Thoracic aorta (tissue), 2 donors: ENCODE results near the gene VWA5B1. TPM values are rescaled to one million over a fixed set of nuclear protein-coding genes. Genes with fewer than 3 reads are reported as not detected.

ENCODE experiments used
- ATAC-seq: fragments of 150-250 bp; one replicate; pipeline ENCODE4 v1.8.0; 2017; ENCODE audit warnings: low read depth; ENCODE audit not compliant: insufficient number of reproducible peaks, low FRiP score
- DNase-seq: peaks from one replicate; pipeline ENCODE4 v3.0.0-alpha.2; 2020; ENCODE audit warnings: low spot score
- H3K27ac ChIP-seq, 2 donors: fragments of 200-600 bp; sonication (generic); 1 replicate in 1 of 2; 2 replicates in 1 of 2; pipeline ENCODE4 v1.5.1; 2016; ENCODE audit warnings: mild to moderate bottlenecking in 2 of 2, moderate library complexity in 2 of 2
- H3K27me3 ChIP-seq: fragments of 200-600 bp; sonication (generic); replicated peaks from 2 replicates; pipeline ENCODE4 v1.6.0; 2016; ENCODE audit warnings: mild to moderate bottlenecking; ENCODE audit not compliant: insufficient read depth
- H3K36me3 ChIP-seq: fragments of 200-600 bp; sonication (generic); one replicate; pipeline ENCODE4 v1.5.1; 2016
- H3K4me1 ChIP-seq, 2 donors: fragments of 200-600 bp; sonication (generic); 1 replicate in 1 of 2; 2 replicates in 1 of 2; pipeline versions ENCODE4 v1.5.1 to v1.6.0; 2016; ENCODE audit warnings: low read depth in 2 of 2, mild to moderate bottlenecking in 1 of 2; ENCODE audit not compliant: control insufficient read depth in 1 of 2
- H3K4me3 ChIP-seq: fragments of 200-600 bp; sonication (generic); 2 replicates; pipeline ENCODE4 v1.5.1; 2016; ENCODE audit warnings: mild to moderate bottlenecking
- H3K9me3 ChIP-seq: fragments of 200-600 bp; sonication (generic); 2 replicates; pipeline ENCODE4 v1.5.1; 2016
- total RNA-seq, 2 donors: library from RNA; depleted of rRNA; stranded (reverse); fragments of >200 nt; gene quantifications; one replicate each; pipeline versions ENCODE4 v1.1.0 to v1.2.3, GENCODE V29; 2016
- TF ChIP-seq, protein P1 (sequence below): fragments of 200-600 bp; sonication (generic); IDR thresholded peaks from one replicate; pipeline ENCODE4 v1.5.1; 2019; ENCODE audit warnings: antibody characterized with exemption

The VWA5B1 gene
- total RNA-seq, 2 donors from 2014 or later = not detected

DNA sequence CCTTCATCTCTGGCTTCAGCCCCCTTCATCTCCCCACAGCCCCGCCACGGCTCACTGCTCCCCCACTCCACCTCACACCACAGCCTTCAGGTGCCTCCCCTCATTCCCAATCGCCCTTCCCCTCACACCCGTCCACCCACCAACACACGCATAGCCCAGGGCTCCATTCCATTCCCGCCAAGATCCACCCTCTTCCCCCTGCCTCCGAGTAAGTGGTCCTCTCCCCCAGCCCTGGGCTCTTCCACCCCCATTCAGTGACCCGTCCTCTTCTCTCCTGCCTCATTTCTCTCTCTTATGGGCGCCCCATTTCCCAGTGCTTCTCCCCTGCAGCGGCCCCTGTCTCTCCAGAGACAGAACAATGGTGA lies 53.2 kb downstream of the VWA5B1 start:
- Histone ChIP-seq H3K4me3 (no peak overlapping the region), H3K4me1 (no peaks in the 10 kb centered on the region), H3K9me3 (no peaks in the 10 kb centered on the region), H3K36me3 (no peaks in the 10 kb centered on the region), H3K27me3 (peaks cover 4% of the 10 kb centered on the region), H3K27ac (no peak overlapping the region)
- DNase-seq = no peak
- TF ChIP-seq, protein P1, sequence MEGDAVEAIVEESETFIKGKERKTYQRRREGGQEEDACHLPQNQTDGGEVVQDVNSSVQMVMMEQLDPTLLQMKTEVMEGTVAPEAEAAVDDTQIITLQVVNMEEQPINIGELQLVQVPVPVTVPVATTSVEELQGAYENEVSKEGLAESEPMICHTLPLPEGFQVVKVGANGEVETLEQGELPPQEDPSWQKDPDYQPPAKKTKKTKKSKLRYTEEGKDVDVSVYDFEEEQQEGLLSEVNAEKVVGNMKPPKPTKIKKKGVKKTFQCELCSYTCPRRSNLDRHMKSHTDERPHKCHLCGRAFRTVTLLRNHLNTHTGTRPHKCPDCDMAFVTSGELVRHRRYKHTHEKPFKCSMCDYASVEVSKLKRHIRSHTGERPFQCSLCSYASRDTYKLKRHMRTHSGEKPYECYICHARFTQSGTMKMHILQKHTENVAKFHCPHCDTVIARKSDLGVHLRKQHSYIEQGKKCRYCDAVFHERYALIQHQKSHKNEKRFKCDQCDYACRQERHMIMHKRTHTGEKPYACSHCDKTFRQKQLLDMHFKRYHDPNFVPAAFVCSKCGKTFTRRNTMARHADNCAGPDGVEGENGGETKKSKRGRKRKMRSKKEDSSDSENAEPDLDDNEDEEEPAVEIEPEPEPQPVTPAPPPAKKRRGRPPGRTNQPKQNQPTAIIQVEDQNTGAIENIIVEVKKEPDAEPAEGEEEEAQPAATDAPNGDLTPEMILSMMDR = no peak
- no peak for ATAC-seq

DNA sequence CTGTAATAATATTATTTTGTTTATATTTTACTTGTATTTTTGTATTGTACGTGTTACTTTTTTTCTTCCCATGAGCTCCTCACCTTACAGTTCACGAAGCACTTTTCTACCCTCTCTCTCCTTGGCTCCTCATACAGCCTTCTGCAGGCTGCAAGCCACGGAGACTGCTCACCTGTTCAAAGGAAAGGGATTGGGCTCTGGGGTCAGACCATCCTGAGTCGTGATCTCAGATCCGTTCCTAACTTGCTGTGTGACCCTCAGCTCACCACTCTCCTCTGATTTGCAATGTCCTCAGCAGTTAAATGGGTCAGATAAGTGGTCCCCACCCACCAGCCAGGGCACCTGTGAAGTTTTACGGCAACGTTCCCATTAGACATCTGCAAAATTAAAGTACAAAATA lies 54.1 kb downstream of the VWA5B1 start:
- Histone ChIP-seq H3K36me3 (no peaks in the 10 kb centered on the region), H3K27ac (no peak overlapping the region), H3K4me3 (no peak overlapping the region), H3K9me3 (no peaks in the 10 kb centered on the region), H3K4me1 (no peaks in the 10 kb centered on the region), H3K27me3 (peaks cover 4% of the 10 kb centered on the region)
- DNase-seq (no peak), ATAC-seq (no peak)
- TF ChIP-seq, protein P1 = no peak

DNA sequence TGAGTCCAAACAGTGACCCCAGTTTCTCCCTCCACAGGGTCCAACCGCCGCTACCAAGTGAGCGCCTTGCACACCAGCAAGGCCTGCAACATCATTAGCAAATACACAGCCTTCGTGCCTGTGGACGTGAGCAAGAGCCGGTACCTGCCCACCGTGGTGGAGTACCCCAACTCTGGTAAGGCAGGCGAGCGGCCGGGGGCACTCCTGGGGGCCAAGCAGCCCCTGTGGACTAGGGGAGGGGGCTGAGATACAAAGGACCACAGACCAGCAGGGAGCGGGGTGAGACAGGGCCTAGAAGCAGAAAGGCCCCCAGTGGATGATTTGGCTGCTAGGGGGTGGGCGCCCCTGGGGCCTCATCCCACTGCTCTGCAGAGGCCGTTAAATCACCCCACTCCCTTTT lies 54.7 kb downstream of the VWA5B1 start:
- no peak overlapping the region for H3K27ac ChIP-seq
- TF ChIP-seq, protein P1 = no peak
- H3K9me3 ChIP-seq = no peaks in the 10 kb centered on the region
- H3K27me3 ChIP-seq = peaks cover 4% of the 10 kb centered on the region
- no peak for DNase-seq
- H3K4me3 ChIP-seq = no peak overlapping the region
- no peaks in the 10 kb centered on the region for H3K4me1 ChIP-seq
- no peak for ATAC-seq
- H3K36me3 ChIP-seq = no peaks in the 10 kb centered on the region

DNA sequence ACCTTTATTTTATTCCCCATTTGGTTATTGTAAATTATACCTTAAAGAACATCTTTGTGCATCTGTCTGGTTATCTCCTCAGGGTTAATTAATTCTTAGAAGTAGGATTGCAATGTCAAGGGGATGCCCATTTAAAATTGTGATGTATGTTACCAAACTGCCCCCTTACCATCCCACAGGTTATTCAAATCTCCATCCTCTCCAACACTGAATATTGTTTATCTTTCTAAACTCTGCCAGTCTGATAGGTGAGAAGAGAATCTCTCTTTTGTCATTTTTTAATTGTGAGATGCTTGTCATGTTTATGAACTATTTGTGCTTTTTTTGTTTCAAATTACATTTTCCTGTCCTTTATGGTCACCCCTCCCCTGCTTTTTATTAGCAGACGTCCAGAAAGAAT lies 55.8 kb downstream of the VWA5B1 start:
- Histone ChIP-seq H3K27me3 (peaks cover 4% of the 10 kb centered on the region), H3K9me3 (no peaks in the 10 kb centered on the region), H3K4me3 (no peak overlapping the region), H3K27ac (no peak overlapping the region), H3K4me1 (no peaks in the 10 kb centered on the region), H3K36me3 (no peaks in the 10 kb centered on the region)
- TF ChIP-seq, protein P1 = no peak
- ATAC-seq (no peak), DNase-seq (no peak)

DNA sequence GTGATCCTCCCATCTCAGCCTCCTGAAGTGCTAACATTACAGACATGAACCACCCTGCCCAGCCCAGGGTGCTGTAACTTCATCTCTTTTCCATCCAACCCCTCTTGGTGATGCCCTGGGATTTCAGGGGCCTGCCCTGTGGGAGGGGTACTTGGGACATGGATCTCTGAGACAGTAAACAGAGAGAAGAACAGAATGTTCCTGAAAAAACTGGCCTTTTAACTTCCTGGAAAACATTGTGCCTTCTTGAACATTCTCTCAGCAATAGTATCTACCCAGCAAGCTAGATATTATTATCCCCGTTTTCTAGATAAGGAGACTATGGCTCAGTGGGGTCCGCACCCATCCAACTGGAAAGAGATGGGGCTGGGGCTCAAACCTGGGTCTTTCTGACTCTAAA lies 57.0 kb downstream of the VWA5B1 start:
- Histone ChIP-seq H3K36me3 (no peaks in the 10 kb centered on the region), H3K4me1 (no peaks in the 10 kb centered on the region), H3K27ac (no peak overlapping the region), H3K9me3 (no peaks in the 10 kb centered on the region), H3K27me3 (peaks cover 4% of the 10 kb centered on the region), H3K4me3 (no peak overlapping the region)
- ATAC-seq (no peak), DNase-seq (no peak)
- TF ChIP-seq, protein P1 = no peak
